Activated CD4-positive, alpha-beta T cell treated with anti-CD3 and anti-CD28 coated beads, Interleukin-2, amount 10 ng/mL, durations not matched to agents 7 days and 5 days (primary cell): ENCODE data around the gene SEM1. TPM values are rescaled to one million over a fixed set of nuclear protein-coding genes. Genes with fewer than 3 reads are reported as not detected.
A peak's percentile ranks its signal among the peaks of the same experiment; 100 is the strongest.
"Not testable (repeated sequence)": the region's sequence is repeated elsewhere in the genome, so short reads cannot be mapped to it uniquely, and the experiment has no call there.

Experiments used
- CTCF ChIA-PET: fragments of 350-600 bp; sonication (Branson Sonifier 250); formaldehyde crosslinking; loops from one replicate; lab custom pipeline; 2021; ENCODE audit warnings: antibody characterized with exemption; lab: Charles Lee
- POLR2A ChIA-PET: fragments of 350-600 bp; sonication (Branson Sonifier 250); formaldehyde crosslinking; loops from one replicate; lab custom pipeline; 2021; ENCODE audit warnings: antibody characterized with exemption; lab: Charles Lee
- DNase-seq: peaks from one replicate; pipeline ENCODE4 v3.0.0-alpha.2; 2020
- H3K27ac Mint-ChIP-seq: one replicate; pipeline ENCODE4 v1.8.0; 2021; ENCODE audit warnings: mild to moderate bottlenecking, moderate library complexity, mixed read lengths
- H3K27me3 Mint-ChIP-seq: one replicate; pipeline ENCODE4 v1.8.0; 2021; ENCODE audit warnings: mixed read lengths
- H3K36me3 Mint-ChIP-seq: one replicate; pipeline ENCODE4 v1.8.0; 2021; ENCODE audit warnings: low read depth, mixed read lengths
- H3K4me1 Mint-ChIP-seq: one replicate; pipeline ENCODE4 v1.8.0; 2021; ENCODE audit warnings: mixed read lengths
- H3K4me3 Mint-ChIP-seq: one replicate; pipeline ENCODE4 v1.8.0; 2021; ENCODE audit warnings: mild to moderate bottlenecking, moderate library complexity, mixed read lengths
- H3K9me3 Mint-ChIP-seq: one replicate; pipeline ENCODE4 v1.8.0; 2021; ENCODE audit warnings: mixed read lengths
- total RNA-seq, 2 experiments: library from RNA; stranded (reverse); gene quantifications; one replicate each; pipeline ENCODE4 v1.2.3, GENCODE V29; 2021

The SEM1 gene
- total RNA-seq = 10 to 100 TPM; 40.3 to 45.3 TPM

GRCh38 chr7:96709381-96710228 is at the start of gene SEM1:
Gene SEM1, minus strand, starts transcription at chr7:96709846. Its CDS starts 83 bp downstream, at chr7:96709763.
- CTCF ChIA-PET = no interaction called here
- Mint-ChIP-seq H3K4me3 (peak within 1 kb of the TSS; percentile 97), H3K27ac (peak within 1 kb of the TSS; percentile 93), H3K4me1 (peaks cover 26% of the 10 kb centered on the region), H3K36me3 (peaks cover 25% of the 10 kb centered on the region), H3K9me3 (peaks cover 26% of the 10 kb centered on the region), H3K27me3 (peaks cover 11% of the 10 kb centered on the region)
- POLR2A ChIA-PET = no interaction called here
- DNase-seq = peak; percentile 63

- H3K4me1 Mint-ChIP-seq, CTCF ChIA-PET, H3K4me3 Mint-ChIP-seq, DNase-seq, POLR2A ChIA-PET, H3K27ac Mint-ChIP-seq, H3K36me3 Mint-ChIP-seq, H3K9me3 Mint-ChIP-seq: not testable (repeated sequence)
- H3K27me3 Mint-ChIP-seq = peaks cover 49% of the 10 kb centered on the region
Observed at GRCh38 chr7:96757880-96758279, 48.2 kb upstream of the SEM1 start.

DNA sequence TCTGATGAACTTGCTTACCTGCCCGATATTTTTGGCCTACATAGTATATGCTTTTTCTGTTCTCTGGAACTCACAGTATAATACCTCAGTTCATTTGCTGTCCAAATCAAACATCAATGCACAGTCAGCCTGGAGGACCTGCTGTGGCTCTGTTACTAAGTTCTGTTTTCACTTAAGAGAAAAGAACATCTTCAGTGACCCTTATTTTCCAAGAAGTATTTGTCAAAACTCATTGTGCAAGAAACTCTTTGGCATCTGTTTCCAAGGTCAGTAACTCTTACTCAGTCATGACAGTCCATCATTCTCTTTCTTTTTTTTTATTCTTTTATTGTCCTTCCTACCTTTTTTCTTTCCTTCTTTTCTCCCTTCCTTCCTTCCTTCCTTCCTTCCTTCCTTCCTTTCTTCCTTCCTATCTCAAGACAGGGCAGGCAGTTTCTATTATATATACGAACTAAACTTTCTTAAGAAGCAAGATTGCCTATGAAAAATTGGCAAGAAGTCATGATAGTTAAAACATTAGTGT is 37.8 kb upstream of the SEM1 start:
- Mint-ChIP-seq H3K27me3 (peaks cover 18% of the 10 kb centered on the region), H3K9me3 (peaks cover 4% of the 10 kb centered on the region), H3K36me3 (no peaks in the 10 kb centered on the region), H3K4me1 (no peaks in the 10 kb centered on the region), H3K27ac (no peak overlapping the region), H3K4me3 (no peak overlapping the region)
- no peak for DNase-seq
- POLR2A ChIA-PET = no interaction called here
- CTCF ChIA-PET = no interaction called here

DNA sequence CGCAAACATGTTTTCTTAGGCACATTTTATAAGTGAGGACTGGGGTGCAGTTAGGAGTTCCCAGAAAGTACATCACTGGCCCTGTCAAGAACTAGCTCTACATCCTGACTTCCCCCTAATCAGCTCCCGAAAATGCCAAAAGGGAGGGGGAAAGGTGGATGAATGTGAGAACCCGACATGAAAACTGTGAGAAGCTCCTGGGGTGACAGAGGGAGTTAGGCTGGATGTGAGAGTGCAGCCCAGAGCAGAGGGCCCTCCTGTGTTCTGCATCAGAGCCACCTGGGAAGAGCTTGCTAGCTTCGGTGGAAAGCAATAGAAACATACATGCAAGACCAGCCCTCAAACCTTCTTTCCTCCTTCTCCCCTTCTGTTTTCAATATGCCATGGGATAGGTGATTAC is 30.5 kb upstream of the SEM1 start:
- H3K36me3 Mint-ChIP-seq = no peaks in the 10 kb centered on the region
- no peak overlapping the region for H3K4me3 Mint-ChIP-seq
- no peak for DNase-seq
- ChIA-PET CTCF (no interaction called here), POLR2A (no interaction called here)
- H3K9me3 Mint-ChIP-seq = no peaks in the 10 kb centered on the region
- H3K4me1 Mint-ChIP-seq = no peaks in the 10 kb centered on the region
- H3K27me3 Mint-ChIP-seq = peaks cover 29% of the 10 kb centered on the region
- H3K27ac Mint-ChIP-seq = no peak overlapping the region

GRCh38 chr7:96739609-96740008 is 30.0 kb upstream of the SEM1 start:
- no peaks in the 10 kb centered on the region for H3K9me3 Mint-ChIP-seq
- ChIA-PET CTCF (no interaction called here), POLR2A (no interaction called here)
- H3K4me1 Mint-ChIP-seq = no peaks in the 10 kb centered on the region
- peaks cover 29% of the 10 kb centered on the region for H3K27me3 Mint-ChIP-seq
- DNase-seq = no peak
- no peaks in the 10 kb centered on the region for H3K36me3 Mint-ChIP-seq
- no peak overlapping the region for H3K27ac Mint-ChIP-seq
- H3K4me3 Mint-ChIP-seq = no peak overlapping the region

- Mint-ChIP-seq H3K36me3 (no peaks in the 10 kb centered on the region), H3K4me1 (no peaks in the 10 kb centered on the region), H3K27ac (no peak overlapping the region), H3K4me3 (no peak overlapping the region), H3K27me3 (peaks cover 26% of the 10 kb centered on the region), H3K9me3 (no peaks in the 10 kb centered on the region)
- DNase-seq = no peak
- POLR2A ChIA-PET = no interaction called here
- CTCF ChIA-PET = no interaction called here
Observed at GRCh38 chr7:96739167-96739566, 29.5 kb upstream of the SEM1 start.

GRCh38 chr7:96738705-96739104 is 29.1 kb upstream of the SEM1 start:
- DNase-seq = no peak
- POLR2A ChIA-PET = no interaction called here
- CTCF ChIA-PET = no interaction called here
- H3K27me3 Mint-ChIP-seq = peaks cover 26% of the 10 kb centered on the region
- H3K4me1 Mint-ChIP-seq = no peaks in the 10 kb centered on the region
- no peaks in the 10 kb centered on the region for H3K9me3 Mint-ChIP-seq
- no peak overlapping the region for H3K4me3 Mint-ChIP-seq
- H3K27ac Mint-ChIP-seq = no peak overlapping the region
- no peaks in the 10 kb centered on the region for H3K36me3 Mint-ChIP-seq

DNA sequence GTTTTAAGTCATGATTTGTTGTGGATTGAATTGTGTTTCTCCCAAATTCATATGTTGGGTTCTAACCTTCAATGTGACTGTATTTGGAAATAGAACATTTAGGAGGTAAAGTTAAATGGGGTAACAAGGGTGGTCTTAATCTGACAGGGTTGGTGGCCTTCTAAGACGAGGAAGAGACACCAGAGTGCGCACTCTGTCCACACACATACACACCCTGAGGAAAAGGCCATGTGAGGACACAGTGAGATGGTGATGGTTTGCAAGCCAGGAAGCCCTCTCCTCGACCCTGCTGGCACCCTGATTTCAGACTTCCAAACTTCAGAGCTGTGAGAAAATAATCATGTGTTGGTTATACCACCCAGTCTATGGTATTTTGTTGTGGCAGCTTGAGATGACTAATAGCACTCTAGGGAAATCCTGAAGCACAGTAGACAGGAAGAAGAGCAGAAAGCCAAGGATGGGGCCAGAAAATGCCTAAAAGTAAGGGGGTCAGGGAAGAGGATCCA is 28.0 kb upstream of the SEM1 start:
- Mint-ChIP-seq H3K27me3 (peaks cover 23% of the 10 kb centered on the region), H3K36me3 (no peaks in the 10 kb centered on the region), H3K27ac (no peak overlapping the region), H3K9me3 (no peaks in the 10 kb centered on the region), H3K4me1 (no peaks in the 10 kb centered on the region), H3K4me3 (no peak overlapping the region)
- POLR2A ChIA-PET = no interaction called here
- CTCF ChIA-PET = no interaction called here
- DNase-seq = no peak

- peaks cover 3% of the 10 kb centered on the region for H3K27me3 Mint-ChIP-seq
- POLR2A ChIA-PET = no interaction called here
- no peak for DNase-seq
- no peak overlapping the region for H3K27ac Mint-ChIP-seq
- H3K36me3 Mint-ChIP-seq = no peaks in the 10 kb centered on the region
- no peaks in the 10 kb centered on the region for H3K9me3 Mint-ChIP-seq
- H3K4me1 Mint-ChIP-seq = no peaks in the 10 kb centered on the region
- CTCF ChIA-PET = no interaction called here
- H3K4me3 Mint-ChIP-seq = no peak overlapping the region
Observed at GRCh38 chr7:96734343-96734742, 24.7 kb upstream of the SEM1 start.

- H3K4me1 Mint-ChIP-seq = no peaks in the 10 kb centered on the region
- no peak overlapping the region for H3K4me3 Mint-ChIP-seq
- peaks cover 3% of the 10 kb centered on the region for H3K27me3 Mint-ChIP-seq
- no peaks in the 10 kb centered on the region for H3K9me3 Mint-ChIP-seq
- CTCF ChIA-PET = no interaction called here
- no peaks in the 10 kb centered on the region for H3K36me3 Mint-ChIP-seq
- POLR2A ChIA-PET = no interaction called here
- no peak overlapping the region for H3K27ac Mint-ChIP-seq
- DNase-seq = no peak
Observed at GRCh38 chr7:96729820-96730219, 20.2 kb upstream of the SEM1 start.

DNA sequence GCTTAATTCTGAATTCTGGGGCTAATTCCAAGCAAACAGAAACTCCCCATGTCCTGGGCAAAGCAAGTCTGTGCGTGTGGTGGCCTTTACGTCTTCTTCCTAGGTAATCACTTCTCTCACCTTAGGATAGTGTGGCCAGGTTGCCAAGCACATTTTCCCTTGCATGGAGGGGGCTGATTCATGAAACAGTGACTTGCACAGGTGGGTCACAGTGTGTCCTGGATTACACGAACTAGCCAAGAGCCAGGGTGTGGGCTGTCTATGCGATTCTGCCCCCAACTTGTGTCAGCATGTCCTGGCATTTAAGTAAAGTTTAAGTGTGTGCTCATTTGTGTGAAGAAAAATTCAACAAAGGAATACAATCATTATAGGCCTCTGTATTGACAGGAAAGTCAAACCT is 18.5 kb upstream of the SEM1 start:
- ChIA-PET CTCF (no interaction called here), POLR2A (no interaction called here)
- H3K36me3 Mint-ChIP-seq = no peaks in the 10 kb centered on the region
- H3K4me1 Mint-ChIP-seq = no peaks in the 10 kb centered on the region
- H3K9me3 Mint-ChIP-seq = no peaks in the 10 kb centered on the region
- H3K27ac Mint-ChIP-seq = no peak overlapping the region
- H3K27me3 Mint-ChIP-seq = peaks cover 12% of the 10 kb centered on the region
- no peak for DNase-seq
- H3K4me3 Mint-ChIP-seq = no peak overlapping the region

- Mint-ChIP-seq H3K27ac (no peak overlapping the region), H3K4me3 (no peak overlapping the region), H3K27me3 (peaks cover 14% of the 10 kb centered on the region), H3K36me3 (no peaks in the 10 kb centered on the region), H3K9me3 (no peaks in the 10 kb centered on the region), H3K4me1 (no peaks in the 10 kb centered on the region)
- CTCF ChIA-PET = no interaction called here
- no peak for DNase-seq
- POLR2A ChIA-PET = no interaction called here
Observed at GRCh38 chr7:96727534-96728088, 18.0 kb upstream of the SEM1 start.

- DNase-seq = no peak
- Mint-ChIP-seq H3K27ac (no peak overlapping the region), H3K36me3 (no peaks in the 10 kb centered on the region), H3K4me1 (no peaks in the 10 kb centered on the region), H3K27me3 (peaks cover 34% of the 10 kb centered on the region), H3K4me3 (no peak overlapping the region), H3K9me3 (no peaks in the 10 kb centered on the region)
- CTCF ChIA-PET = no interaction called here
- POLR2A ChIA-PET = no interaction called here
Observed at GRCh38 chr7:96723622-96724021, 14.0 kb upstream of the SEM1 start.
